Measurements from ENCODE around the gene GADL1. TPM values are rescaled to one million over a fixed set of nuclear protein-coding genes. Genes with fewer than 3 reads are reported as not detected.

Gene GADL1
- total and polyA plus RNA-seq, 3 donors from 2014 or later: 0.08 to 0.30 TPM; not detected in 1

DNA sequence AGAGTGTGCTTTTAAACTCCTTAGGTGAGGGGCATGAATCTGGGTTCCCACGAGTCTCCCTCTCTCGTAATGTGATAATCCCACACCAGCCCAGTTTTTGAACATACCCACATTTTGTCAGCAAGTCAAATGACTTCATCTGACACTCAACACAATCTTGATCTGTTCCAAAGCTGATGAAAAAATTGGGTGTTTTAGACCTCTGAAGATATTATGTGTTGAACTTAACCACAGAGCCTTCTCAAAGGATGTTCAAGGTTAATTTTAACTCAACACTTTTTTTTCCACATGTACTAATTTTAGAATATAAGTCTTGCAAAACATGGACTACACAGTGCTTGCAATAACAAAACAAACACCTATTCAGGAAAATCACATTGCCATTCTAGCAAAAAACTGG lies 164.9 kb downstream of the GADL1 start:
- no peaks in the 10 kb centered on the region for H3K36me3 ChIP-seq (ENCODE audit: low read depth, missing control alignments)
- no peaks in the 10 kb centered on the region for H3K4me1 ChIP-seq
- H3K4me3 ChIP-seq: no peak overlapping the region
- no peak overlapping the region for H3K27ac ChIP-seq
- H3K27me3 ChIP-seq: no peaks in the 10 kb centered on the region
- DNase-seq: no peak
- no peaks in the 10 kb centered on the region for H3K9me3 ChIP-seq
- intact Hi-C loops (cut with DNase I; ENCODE audit: low total_unique reads): no loop called here
- 70 to 80% methylated on average over 2 of the region's 2 CpGs for WGBS, 2 donors
- TF ChIP-seq CTCF (IDR thresholded peaks at IDR 0.05) (no peak), POLR2A (IDR thresholded peaks at IDR 0.05) (no peak)

DNA sequence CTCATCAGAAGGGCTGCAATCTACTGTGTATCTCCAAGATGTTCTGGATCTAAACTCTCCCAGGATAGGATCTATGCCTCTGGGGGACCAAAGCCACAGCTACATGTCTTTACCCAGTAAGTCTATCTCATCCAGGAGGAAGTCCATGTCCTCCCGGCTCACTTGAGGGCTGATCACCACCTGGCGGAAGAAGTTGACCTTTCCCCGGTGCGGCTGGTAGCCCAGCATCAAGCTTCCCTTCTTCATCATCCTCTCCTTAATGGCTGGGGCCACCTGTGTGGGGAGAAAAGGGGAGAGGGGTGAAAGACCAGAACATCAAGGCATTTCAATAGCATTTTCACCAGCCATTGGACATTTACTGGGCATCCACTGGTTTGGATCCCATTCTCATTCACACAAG lies 166.3 kb downstream of the GADL1 start:
- H3K4me3 ChIP-seq: no peak overlapping the region
- H3K9me3 ChIP-seq: no peaks in the 10 kb centered on the region
- H3K27ac ChIP-seq: no peak overlapping the region
- 85 to 100% methylated on average over 4 of the region's 4 CpGs for WGBS, 2 donors
- TF ChIP-seq CTCF (IDR thresholded peaks at IDR 0.05) (no peak), POLR2A (IDR thresholded peaks at IDR 0.05) (no peak)
- H3K27me3 ChIP-seq: no peaks in the 10 kb centered on the region
- no peaks in the 10 kb centered on the region for H3K4me1 ChIP-seq
- DNase-seq: no peak
- H3K36me3 ChIP-seq (ENCODE audit: low read depth, missing control alignments): no peaks in the 10 kb centered on the region
- intact Hi-C loops (cut with DNase I; ENCODE audit: low total_unique reads): no loop called here

DNA sequence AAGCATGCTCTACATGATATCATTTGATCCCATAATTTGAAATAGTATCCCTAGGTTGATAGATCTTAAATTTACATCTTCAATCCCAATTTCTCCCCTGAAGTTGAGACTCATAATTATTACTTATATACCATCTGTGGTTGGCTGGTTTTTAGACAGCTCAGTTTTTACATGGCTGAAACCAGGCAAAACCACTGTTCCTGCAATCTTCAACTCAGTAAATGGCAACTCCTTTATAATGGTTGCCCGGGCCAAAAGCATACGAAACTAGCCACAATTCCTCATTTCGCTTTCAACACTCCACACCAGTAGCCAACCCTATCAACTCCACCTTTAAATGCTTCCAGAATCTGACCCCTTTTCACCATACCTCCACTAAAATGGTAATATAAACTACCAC lies 169.6 kb downstream of the GADL1 start:
- WGBS, 2 donors: 94 to 97% methylated on average over 3 of the region's 3 CpGs
- Histone ChIP-seq H3K27me3 (no peaks in the 10 kb centered on the region), H3K27ac (no peak overlapping the region), H3K36me3 (ENCODE audit: low read depth, missing control alignments) (no peaks in the 10 kb centered on the region), H3K4me3 (no peak overlapping the region), H3K4me1 (no peaks in the 10 kb centered on the region), H3K9me3 (no peaks in the 10 kb centered on the region)
- intact Hi-C loops (cut with DNase I; ENCODE audit: low total_unique reads): no loop called here
- DNase-seq: no peak
- no peak for TF ChIP-seq CTCF (IDR thresholded peaks at IDR 0.05)

DNA sequence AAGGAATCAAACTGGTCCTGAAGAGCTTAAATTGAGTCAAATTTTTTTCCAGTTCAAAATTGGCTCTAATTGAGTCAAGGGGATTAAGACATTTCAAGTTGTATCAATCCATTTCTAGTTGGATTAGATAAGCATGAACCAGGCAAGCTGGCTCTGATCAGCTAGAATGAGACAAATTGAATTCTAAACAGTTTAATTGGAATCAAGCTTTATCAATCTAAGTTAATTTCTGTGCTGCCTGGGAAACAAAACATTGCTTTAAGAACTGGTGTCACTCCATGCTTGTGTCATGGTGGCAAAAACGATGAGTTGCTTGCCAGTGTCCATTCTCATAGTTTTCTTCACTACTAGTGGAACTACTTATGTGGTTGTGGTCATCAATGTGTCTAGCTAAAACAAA lies 171.2 kb downstream of the GADL1 start:
- intact Hi-C loops (cut with DNase I; ENCODE audit: low total_unique reads): no loop called here
- Histone ChIP-seq H3K27me3 (no peaks in the 10 kb centered on the region), H3K9me3 (no peaks in the 10 kb centered on the region), H3K36me3 (ENCODE audit: low read depth, missing control alignments) (no peaks in the 10 kb centered on the region), H3K4me3 (no peak overlapping the region), H3K27ac (no peak overlapping the region), H3K4me1 (no peaks in the 10 kb centered on the region)
- no peak for DNase-seq
- WGBS, 2 donors: 92 to 95% methylated on average over 1 of the region's 1 CpG
- TF ChIP-seq CTCF (IDR thresholded peaks at IDR 0.05): no peak
- no peak for TF ChIP-seq POLR2A (IDR thresholded peaks at IDR 0.05)

DNA sequence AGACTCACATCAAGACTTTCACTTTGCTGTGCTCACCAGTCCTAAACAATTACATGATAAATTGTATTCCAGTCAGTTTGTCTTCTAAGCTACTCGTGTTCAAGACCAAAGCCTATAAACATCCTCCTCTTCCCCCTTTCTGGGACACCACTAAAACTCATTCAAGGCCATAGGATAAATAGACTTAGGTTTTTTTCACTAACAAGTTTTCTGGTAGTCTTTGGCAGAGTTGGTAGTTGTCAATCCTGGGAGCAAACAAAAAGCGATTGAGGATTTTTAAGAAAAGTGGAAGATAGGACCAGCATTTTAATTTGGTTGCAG lies 173.2 kb downstream of the GADL1 start:
- DNase-seq: no peak
- no peaks in the 10 kb centered on the region for H3K27me3 ChIP-seq
- no peak for TF ChIP-seq CTCF (IDR thresholded peaks at IDR 0.05)
- TF ChIP-seq POLR2A (IDR thresholded peaks at IDR 0.05): no peak

More for the DNA sequence above, 173.2 kb downstream of the GADL1 start:
- Histone ChIP-seq H3K27ac (no peak overlapping the region), H3K36me3 (ENCODE audit: low read depth, missing control alignments) (no peaks in the 10 kb centered on the region), H3K4me1 (no peaks in the 10 kb centered on the region), H3K4me3 (no peak overlapping the region), H3K9me3 (no peaks in the 10 kb centered on the region)
- 74 to 77% methylated on average over 2 of the region's 2 CpGs for WGBS, 2 donors
- intact Hi-C loops (cut with DNase I; ENCODE audit: low total_unique reads): no loop called here
